Adrenal gland (tissue), 5 donors: ENCODE measurements around the gene VCAN.

Source experiments
- CTCF ChIP-seq, 6 experiments: fragments of 450-650 bp in 4 of 6; fragments of 200-600 bp in 2 of 6; sonication (generic) in 1 of 6; IDR thresholded peaks; 1 replicate in 5 of 6; 2 replicates in 1 of 6; pipeline versions ENCODE4 v1.5.1 to v1.8.0; 2016 to 2021; ENCODE audit warnings: antibody characterized with exemption in 6 of 6, mild to moderate bottlenecking in 2 of 6, moderate library complexity in 1 of 6
- POLR2A ChIP-seq, 2 donors: fragments of 450-650 bp; IDR thresholded peaks; one replicate each; pipeline ENCODE4 v1.6.1; 2017; ENCODE audit warnings: antibody characterized with exemption in 2 of 2, mild to moderate bottlenecking in 2 of 2, moderate library complexity in 1 of 2
- donor health status: DM: no; HTN: no; CAD: no.

GRCh38 chr5:83614841-83615240 is 143.3 kb downstream of the VCAN start:
- TF ChIP-seq CTCF (IDR thresholded peaks at IDR 0.05) (no peak), POLR2A (IDR thresholded peaks at IDR 0.05) (no peak)
